Cerebellar cortex (tissue), 1 donor: ENCODE data around the gene C6orf132.

Source experiments
- DNase-seq: peaks from one replicate; pipeline ENCODE4 v3.0.0-alpha.2; 2015; ENCODE audit warnings: low spot score

C6orf132 gene

GRCh38 chr6:42078386-42078785 is 64.0 kb downstream of the C6orf132 start:
- no peak for DNase-seq

GRCh38 chr6:42075159-42075838 is 67.1 kb downstream of the C6orf132 start:
- peak; percentile 70 for DNase-seq

- no peak for DNase-seq
Observed at GRCh38 chr6:42073287-42073686, 69.1 kb downstream of the C6orf132 start.

- DNase-seq, result peak; percentile 62
Observed at GRCh38 chr6:42071881-42072583, 70.4 kb downstream of the C6orf132 start.

GRCh38 chr6:42068872-42069522 is 73.4 kb downstream of the C6orf132 start:
- DNase-seq, result no peak

GRCh38 chr6:42068173-42068572 is 74.2 kb downstream of the C6orf132 start:
- DNase-seq, result no peak

- no peak for DNase-seq
Observed at GRCh38 chr6:42066156-42066675, 76.2 kb downstream of the C6orf132 start.

GRCh38 chr6:42059743-42060142 is 82.7 kb downstream of the C6orf132 start:
- DNase-seq, result no peak

- DNase-seq, result no peak
Observed at GRCh38 chr6:42053601-42054000, 88.8 kb downstream of the C6orf132 start.

- no peak for DNase-seq
Observed at GRCh38 chr6:42051268-42051653, 91.2 kb downstream of the C6orf132 start.
